HG03520 (cell line): ENCODE results near the gene OR8B12.

Experiments used
- ATAC-seq: cut with Tn5 transposase; IDR thresholded peaks from one replicate; pipeline ENCODE4 v1.9.1; 2021; ENCODE audit warnings: mild to moderate bottlenecking, moderate library complexity; ENCODE audit not compliant: unreplicated experiment

The OR8B12 gene

DNA sequence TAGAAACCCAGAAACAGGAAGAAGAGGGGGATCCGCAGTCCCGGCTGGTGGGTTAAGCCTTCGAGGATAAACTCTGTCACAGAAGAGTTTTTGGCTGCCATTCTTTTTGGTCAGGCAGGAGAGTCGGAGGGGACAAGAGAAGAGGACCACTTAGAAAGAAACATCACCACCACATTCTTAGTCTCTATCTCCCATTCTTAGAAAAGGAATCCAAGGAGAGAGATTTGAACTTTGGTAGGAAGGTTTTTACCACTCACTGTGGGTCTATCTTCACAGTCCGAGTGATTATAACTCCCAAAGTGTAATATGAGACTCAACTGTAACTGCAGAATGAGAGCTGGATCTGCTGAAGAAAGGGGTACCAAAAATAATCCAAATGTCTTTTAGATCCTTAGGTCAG is at the start of gene OR8B12:
OR8B12 (minus strand) TSS at position 101 of the 400 bp plus-strand sequence; CDS start at position 101, 0 bp downstream.
- ATAC-seq = no peak

DNA sequence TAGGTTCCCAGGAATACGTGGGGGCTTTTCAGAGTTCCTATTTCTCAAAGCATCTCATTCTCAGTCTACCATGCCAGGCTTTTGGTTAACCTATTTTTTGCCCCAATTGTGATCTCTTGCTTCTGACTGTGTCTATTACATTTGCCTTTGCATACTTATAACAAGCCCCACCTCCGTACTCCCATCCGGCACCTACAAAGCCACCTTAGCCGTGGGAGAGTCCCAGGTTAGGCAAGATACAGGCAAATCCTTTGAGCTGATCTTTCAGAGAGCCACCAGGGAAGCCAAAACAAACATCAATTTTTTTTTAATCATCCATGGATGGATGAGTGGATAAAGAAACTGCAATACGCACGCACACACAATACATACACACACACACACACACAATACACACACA is 49.2 kb upstream of the OR8B12 start:
- ATAC-seq = no peak

DNA sequence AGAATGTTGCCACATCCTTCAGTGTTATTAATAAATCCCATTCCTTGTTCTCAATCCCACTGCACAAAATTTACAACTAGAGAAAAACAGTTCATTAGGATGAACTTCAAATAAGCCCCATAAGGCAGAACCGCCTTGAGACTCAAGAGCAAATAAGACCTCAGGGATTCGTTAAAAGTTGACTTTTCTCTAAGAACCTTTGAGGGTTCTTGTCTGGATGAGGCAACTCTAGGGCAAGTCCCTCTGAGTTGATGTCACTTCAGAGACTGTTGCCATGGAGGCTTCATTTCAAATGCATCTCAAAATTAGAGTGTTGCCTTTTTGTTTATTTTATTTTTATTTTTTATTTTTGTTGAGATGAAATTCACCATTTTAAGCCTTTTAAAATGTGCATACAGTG is 48.0 kb upstream of the OR8B12 start:
- no peak for ATAC-seq

GRCh38 chr11:124586238-124586860 is 42.9 kb upstream of the OR8B12 start:
- ATAC-seq = no peak

DNA sequence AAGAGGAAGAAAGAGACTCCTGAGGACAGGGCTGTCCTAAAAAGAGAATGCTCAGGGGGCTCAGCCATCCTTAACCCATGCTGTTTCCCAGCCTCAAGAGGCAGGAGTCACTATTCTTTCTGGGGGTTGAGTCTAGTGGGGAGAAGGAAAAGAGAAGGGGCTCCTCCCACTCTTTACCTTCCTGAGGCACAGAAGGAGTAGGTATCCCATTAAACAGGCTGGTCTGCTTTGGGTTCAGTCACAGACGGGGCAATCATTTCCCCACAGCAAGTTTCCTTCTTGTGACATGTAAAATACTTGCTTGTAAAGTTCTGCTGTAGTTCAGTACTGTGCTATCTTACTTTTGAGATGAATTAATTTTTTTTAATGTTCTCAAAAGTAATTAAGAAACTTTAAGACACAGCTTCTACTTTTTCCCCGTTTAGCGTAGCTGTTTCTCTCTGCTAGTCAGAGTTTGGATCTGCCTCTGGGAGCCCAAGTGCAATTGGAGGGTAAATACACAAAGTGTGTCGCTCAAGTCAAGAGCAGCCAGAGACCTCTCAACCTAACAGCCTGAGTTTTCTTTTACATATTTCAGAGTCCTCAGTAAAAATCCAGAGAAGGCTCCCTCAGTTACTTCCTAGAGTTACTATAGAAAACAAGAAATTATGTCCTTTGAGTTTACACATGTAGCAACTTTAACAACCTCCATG is 41.4 kb upstream of the OR8B12 start:
- ATAC-seq = no peak

DNA sequence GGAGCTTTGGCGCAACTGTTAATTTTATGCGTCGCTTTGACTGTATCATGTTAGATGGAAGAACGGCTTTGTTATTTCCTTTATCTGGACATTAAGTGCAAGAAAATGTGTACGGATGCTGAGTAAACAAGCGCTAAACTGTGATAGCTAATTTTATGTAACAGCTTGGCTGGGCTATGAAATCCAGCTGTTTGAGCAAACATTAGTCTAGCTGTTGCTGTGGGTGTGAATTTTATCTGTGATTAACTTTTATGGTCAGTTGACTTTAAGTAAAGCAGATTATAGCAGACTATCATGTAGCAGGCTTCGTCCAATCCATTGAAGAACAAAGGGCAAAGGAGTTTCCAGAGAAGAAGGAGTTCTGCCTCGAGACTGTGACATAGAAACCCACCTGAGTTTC is 40.3 kb upstream of the OR8B12 start:
- ATAC-seq = no peak

DNA sequence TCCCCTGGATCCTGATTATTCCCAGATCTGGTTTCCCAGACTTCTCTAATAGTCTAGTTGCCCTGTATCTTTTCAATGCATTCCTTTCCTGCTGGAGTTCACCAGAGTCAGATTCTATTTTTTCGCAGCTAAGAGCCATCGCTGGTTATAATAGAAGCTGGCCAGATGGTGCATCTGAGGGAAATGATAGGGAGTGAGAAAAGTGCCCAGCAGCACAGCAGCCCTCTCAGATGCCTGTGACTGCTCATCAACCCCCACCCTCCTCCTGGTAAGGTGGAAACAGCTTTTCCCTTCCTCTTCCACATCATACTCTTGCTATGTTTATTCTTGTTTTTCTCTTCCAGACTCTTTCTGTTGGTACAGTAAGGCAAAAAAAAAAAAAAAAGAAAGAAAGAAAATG is 39.1 kb upstream of the OR8B12 start:
- ATAC-seq = no peak

DNA sequence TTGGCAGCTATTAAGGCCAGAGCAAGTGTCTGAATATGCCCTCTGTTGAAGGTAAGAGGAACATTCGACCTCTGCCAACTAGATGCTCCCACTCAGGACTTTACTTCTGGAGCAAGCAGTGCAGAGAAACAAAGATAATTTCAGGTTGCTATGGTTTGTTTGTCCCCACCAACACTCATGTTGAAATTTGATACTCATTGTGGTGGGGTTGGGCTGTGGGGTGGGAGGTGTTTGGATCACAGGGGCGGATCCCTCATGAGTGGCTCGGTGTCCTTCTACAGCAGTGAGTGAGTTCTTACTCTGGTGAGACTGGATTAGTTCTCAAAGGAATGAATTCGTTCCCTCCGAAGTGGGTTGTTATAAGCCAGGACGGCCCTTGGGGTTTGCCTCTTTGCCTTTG is 38.4 kb upstream of the OR8B12 start:
- no peak for ATAC-seq

GRCh38 chr11:124578761-124579160 is 35.3 kb upstream of the OR8B12 start:
- ATAC-seq = no peak

GRCh38 chr11:124577716-124578427 is 34.4 kb upstream of the OR8B12 start:
- ATAC-seq = no peak

- ATAC-seq = no peak
These were observed 26.7 kb upstream of the OR8B12 start for GRCh38 chr11:124570160-124570559.

- no peak for ATAC-seq
These were observed 26.2 kb upstream of the OR8B12 start, which contains the start of gene OR8A1 for GRCh38 chr11:124569697-124570096. Gene OR8A1, plus strand, starts transcription at chr11:124569997. Its CDS starts 123 bp downstream, at chr11:124570120.

DNA sequence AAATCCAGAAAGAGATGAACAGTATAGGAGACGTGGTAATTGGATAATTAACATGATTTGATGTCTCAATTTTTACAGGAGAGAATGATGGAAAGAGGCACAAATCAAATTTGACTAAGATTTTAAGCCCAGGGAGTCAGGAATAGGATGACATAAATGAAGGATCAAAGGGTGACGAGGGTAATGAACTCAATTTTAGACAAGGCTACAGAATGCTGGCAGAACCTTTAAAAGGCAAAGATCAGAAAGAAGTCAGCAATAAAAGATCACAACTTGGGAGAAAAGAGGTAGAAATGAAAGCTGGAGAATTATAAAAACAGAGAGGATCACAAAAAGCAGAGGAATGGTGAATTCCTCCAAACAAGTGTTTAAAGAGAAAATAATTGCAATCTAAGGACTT is 13.4 kb upstream of the OR8B12 start:
- ATAC-seq = no peak

- ATAC-seq = no peak
These were observed 8.5 kb upstream of the OR8B12 start for GRCh38 chr11:124551987-124552386.

DNA sequence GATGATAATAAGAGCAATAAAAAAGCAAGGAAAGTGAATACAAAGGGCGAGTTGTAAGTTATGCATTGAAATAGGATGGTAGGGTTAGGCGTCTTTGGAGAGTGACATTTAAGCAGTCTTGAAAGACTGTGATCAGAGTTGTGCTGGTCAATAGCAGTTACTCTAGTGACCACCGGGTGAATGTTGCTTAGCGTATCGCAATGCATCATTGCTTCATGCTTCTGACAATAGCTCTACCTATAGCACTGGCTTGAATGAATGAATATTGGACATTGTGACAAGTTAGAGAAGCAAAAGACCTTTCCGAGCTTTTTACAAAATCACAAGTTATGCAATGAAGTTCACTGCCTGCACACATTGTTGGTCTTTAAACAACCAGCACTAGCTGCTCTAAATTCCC is 7.7 kb upstream of the OR8B12 start:
- no peak for ATAC-seq

- ATAC-seq = no peak
These were observed 309 bp downstream of the OR8B12 start for GRCh38 chr11:124543145-124543544.

GRCh38 chr11:124541204-124541603 is 2.2 kb downstream of the OR8B12 start:
- no peak for ATAC-seq

- ATAC-seq = no peak
These were observed 5.4 kb downstream of the OR8B12 start for GRCh38 chr11:124538019-124538418.

DNA sequence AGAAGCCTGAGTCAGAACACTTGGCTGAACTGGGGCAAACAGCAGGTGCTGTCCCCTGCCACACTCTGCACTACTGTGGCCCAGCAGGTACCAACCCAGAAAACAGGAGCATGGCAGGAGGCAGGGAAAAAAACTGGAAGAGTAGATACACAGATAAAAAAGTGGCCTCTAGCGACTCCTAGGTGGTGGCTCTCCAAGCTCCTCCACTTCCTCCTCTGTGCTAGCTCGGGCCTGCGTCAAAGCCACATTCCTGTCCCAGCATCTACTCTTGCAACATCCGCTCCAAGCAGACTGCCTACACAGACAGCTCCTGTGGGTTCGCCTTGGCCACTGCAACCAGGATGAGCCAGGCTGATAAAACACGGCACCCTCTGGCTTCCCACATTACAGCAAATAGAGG is 6.9 kb downstream of the OR8B12 start:
- no peak for ATAC-seq

- ATAC-seq = no peak
These were observed 7.8 kb downstream of the OR8B12 start for GRCh38 chr11:124535552-124536232.

GRCh38 chr11:124534051-124534450 is 9.4 kb downstream of the OR8B12 start:
- ATAC-seq = no peak
